ENCODE data around the gene B9D1. TPM values are rescaled to one million over a fixed set of nuclear protein-coding genes. Genes with fewer than 3 reads are reported as not detected.
A peak's percentile ranks its signal among the peaks of the same experiment; 100 is the strongest.

The B9D1 gene
- total RNA-seq, 1 experiment from 2014 or later: 11.5 TPM

- TF ChIP-seq CTCF (IDR thresholded peaks at IDR 0.05; ENCODE audit: insufficient read depth in 1 of 2, low read depth in 1 of 2, low read length in 1 of 2, severe bottlenecking in 1 of 2, unreplicated experiment in 1 of 2): no peak
- Mint-ChIP-seq H3K27ac (ENCODE audit: unreplicated experiment) (no peak overlapping the region), H3K27me3 (ENCODE audit: insufficient read depth, unreplicated experiment) (no peaks in the 10 kb centered on the region), H3K36me3 (ENCODE audit: insufficient read depth, unreplicated experiment) (peaks cover 34% of the 10 kb centered on the region), H3K4me3 (ENCODE audit: unreplicated experiment) (no peak overlapping the region), H3K9me3 (ENCODE audit: unreplicated experiment) (no peaks in the 10 kb centered on the region), H3K4me1 (ENCODE audit: low read depth, unreplicated experiment) (peaks cover 12% of the 10 kb centered on the region)
- Histone ChIP-seq H3K9me3 (peaks cover under 1% of the 10 kb centered on the region), H3K4me3 (ENCODE audit: low read depth, low read length) (no peak overlapping the region), H3K4me1 (no peaks in the 10 kb centered on the region; the same call in 1 of the 2 replicates), H3K27me3 (replicated peaks; ENCODE audit: control insufficient read depth, insufficient read depth, low read length) (no peaks in the 10 kb centered on the region), H3K36me3 (ENCODE audit: control insufficient read depth, insufficient read depth, low read length) (no peaks in the 10 kb centered on the region; the same call in none of the 2 replicates)
- POLR2A ChIA-PET: no interaction called here
- CTCF ChIA-PET: no interaction called here
- intact Hi-C loops (cut with micrococcal nuclease; ENCODE audit: unreplicated experiment): no loop called here
- no TSS peak for BruUV-seq (replicated peaks)
- DNase-seq: no peak
Measured at GRCh38 chr17:19331134-19331533, 31.4 kb downstream of the B9D1 start.

DNA sequence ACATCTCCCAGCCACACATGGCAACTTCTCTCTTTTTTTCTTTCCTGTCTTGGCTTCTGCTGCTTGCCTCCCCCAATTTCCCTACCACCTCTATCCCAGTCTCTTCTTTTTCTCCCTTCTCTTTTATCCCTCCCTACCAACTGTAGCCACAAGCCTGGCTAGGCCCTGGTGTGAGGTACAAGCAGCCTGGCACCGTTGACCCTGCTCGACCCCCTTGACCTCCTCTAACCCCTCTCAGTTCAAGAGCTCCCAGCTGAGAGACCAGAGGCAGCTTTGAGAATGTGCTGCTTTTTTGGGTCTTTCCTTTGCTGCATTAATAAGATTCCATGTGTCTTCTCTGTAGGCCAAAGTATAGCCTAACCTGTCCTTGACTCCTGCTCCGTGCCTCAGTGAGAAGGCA lies 32.3 kb downstream of the B9D1 start:
- BruUV-seq (replicated peaks): no TSS peak
- peaks cover 12% of the 10 kb centered on the region for H3K4me1 Mint-ChIP-seq (ENCODE audit: low read depth, unreplicated experiment)
- Histone ChIP-seq H3K4me3 (ENCODE audit: low read depth, low read length) (no peak overlapping the region), H3K9me3 (peaks cover 9% of the 10 kb centered on the region), H3K4me1 (no peaks in the 10 kb centered on the region; the same call in 1 of the 2 replicates), H3K27me3 (replicated peaks; ENCODE audit: control insufficient read depth, insufficient read depth, low read length) (no peaks in the 10 kb centered on the region), H3K36me3 (ENCODE audit: control insufficient read depth, insufficient read depth, low read length) (no peaks in the 10 kb centered on the region; the same call in none of the 2 replicates)
- intact Hi-C loops (cut with micrococcal nuclease; ENCODE audit: unreplicated experiment): no loop called here
- peaks cover 34% of the 10 kb centered on the region for H3K36me3 Mint-ChIP-seq (ENCODE audit: insufficient read depth, unreplicated experiment)
- H3K4me3 Mint-ChIP-seq (ENCODE audit: unreplicated experiment): no peak overlapping the region
- no peaks in the 10 kb centered on the region for H3K27me3 Mint-ChIP-seq (ENCODE audit: insufficient read depth, unreplicated experiment)
- CTCF ChIA-PET: no interaction called here
- TF ChIP-seq CTCF (IDR thresholded peaks at IDR 0.05; ENCODE audit: insufficient read depth in 1 of 2, low read depth in 1 of 2, low read length in 1 of 2, severe bottlenecking in 1 of 2, unreplicated experiment in 1 of 2): no peak
- H3K27ac Mint-ChIP-seq (ENCODE audit: unreplicated experiment): no peak overlapping the region
- POLR2A ChIA-PET: no interaction called here
- DNase-seq: peak in 1 of 2 experiments; percentile 10
- no peaks in the 10 kb centered on the region for H3K9me3 Mint-ChIP-seq (ENCODE audit: unreplicated experiment)

DNA sequence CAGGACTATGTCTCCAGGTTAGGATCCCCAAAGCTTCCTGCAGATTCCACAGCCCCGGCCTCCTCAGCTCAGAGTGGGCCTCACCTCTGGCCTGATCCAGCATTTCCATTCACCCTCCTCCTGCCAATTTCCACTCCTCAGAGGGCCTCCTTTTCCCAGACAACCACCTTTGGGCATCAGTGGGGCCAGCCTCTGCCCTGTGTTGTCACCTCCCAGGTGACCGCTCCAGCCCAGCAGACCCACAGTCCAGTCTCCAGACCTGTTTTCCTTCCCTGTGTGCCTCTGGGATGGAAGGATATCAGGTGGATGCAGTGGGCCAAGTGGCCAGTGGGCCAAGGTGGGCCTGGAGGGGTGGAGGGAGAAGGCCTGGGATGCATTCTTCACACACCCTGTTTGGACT lies 32.7 kb downstream of the B9D1 start:
- DNase-seq: peak in 1 of 2 experiments; percentile 18
- no peaks in the 10 kb centered on the region for H3K27me3 Mint-ChIP-seq (ENCODE audit: insufficient read depth, unreplicated experiment)
- no peaks in the 10 kb centered on the region; the same call in 1 of the 2 replicates for H3K4me1 ChIP-seq
- peaks cover 34% of the 10 kb centered on the region for H3K36me3 Mint-ChIP-seq (ENCODE audit: insufficient read depth, unreplicated experiment)
- H3K9me3 ChIP-seq: peaks cover 9% of the 10 kb centered on the region
- no peak overlapping the region for H3K4me3 ChIP-seq (ENCODE audit: low read depth, low read length)
- TF ChIP-seq CTCF (IDR thresholded peaks at IDR 0.05; ENCODE audit: insufficient read depth in 1 of 2, low read depth in 1 of 2, low read length in 1 of 2, severe bottlenecking in 1 of 2, unreplicated experiment in 1 of 2): no peak
- H3K36me3 ChIP-seq (ENCODE audit: control insufficient read depth, insufficient read depth, low read length): no peaks in the 10 kb centered on the region; the same call in none of the 2 replicates
- no peak overlapping the region for H3K4me3 Mint-ChIP-seq (ENCODE audit: unreplicated experiment)
- no TSS peak for BruUV-seq (replicated peaks)
- no peak overlapping the region for H3K27ac Mint-ChIP-seq (ENCODE audit: unreplicated experiment)
- H3K9me3 Mint-ChIP-seq (ENCODE audit: unreplicated experiment): no peaks in the 10 kb centered on the region
- ChIA-PET CTCF (no interaction called here), POLR2A (no interaction called here)
- H3K27me3 ChIP-seq (replicated peaks; ENCODE audit: control insufficient read depth, insufficient read depth, low read length): no peaks in the 10 kb centered on the region
- H3K4me1 Mint-ChIP-seq (ENCODE audit: low read depth, unreplicated experiment): peaks cover 12% of the 10 kb centered on the region
- intact Hi-C loops (cut with micrococcal nuclease; ENCODE audit: unreplicated experiment): no loop called here

Measured in Caco-2 (cell line).